ENCODE results near the gene HSD17B1. TPM values are rescaled to one million over a fixed set of nuclear protein-coding genes. Genes with fewer than 3 reads are reported as not detected.
A peak's percentile ranks its signal among the peaks of the same experiment; 100 is the strongest.

HSD17B1 gene
- total and polyA plus RNA-seq, 2 of the 13 experiments (the other 11 are each of a cell fraction or from before 2014, with no cell fraction given): 0.54 to 0.93 TPM

GRCh38 chr17:42530952-42531454, 21.7 kb upstream of the HSD17B1 start (continued):
- TF ChIP-seq, protein P1, sequence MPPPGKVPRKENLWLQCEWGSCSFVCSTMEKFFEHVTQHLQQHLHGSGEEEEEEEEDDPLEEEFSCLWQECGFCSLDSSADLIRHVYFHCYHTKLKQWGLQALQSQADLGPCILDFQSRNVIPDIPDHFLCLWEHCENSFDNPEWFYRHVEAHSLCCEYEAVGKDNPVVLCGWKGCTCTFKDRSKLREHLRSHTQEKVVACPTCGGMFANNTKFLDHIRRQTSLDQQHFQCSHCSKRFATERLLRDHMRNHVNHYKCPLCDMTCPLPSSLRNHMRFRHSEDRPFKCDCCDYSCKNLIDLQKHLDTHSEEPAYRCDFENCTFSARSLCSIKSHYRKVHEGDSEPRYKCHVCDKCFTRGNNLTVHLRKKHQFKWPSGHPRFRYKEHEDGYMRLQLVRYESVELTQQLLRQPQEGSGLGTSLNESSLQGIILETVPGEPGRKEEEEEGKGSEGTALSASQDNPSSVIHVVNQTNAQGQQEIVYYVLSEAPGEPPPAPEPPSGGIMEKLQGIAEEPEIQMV (CRISPR knock-in tag; IDR thresholded peaks at IDR 0.05; ENCODE audit: low read depth): peak; percentile 62
- TF ChIP-seq, protein P2, sequence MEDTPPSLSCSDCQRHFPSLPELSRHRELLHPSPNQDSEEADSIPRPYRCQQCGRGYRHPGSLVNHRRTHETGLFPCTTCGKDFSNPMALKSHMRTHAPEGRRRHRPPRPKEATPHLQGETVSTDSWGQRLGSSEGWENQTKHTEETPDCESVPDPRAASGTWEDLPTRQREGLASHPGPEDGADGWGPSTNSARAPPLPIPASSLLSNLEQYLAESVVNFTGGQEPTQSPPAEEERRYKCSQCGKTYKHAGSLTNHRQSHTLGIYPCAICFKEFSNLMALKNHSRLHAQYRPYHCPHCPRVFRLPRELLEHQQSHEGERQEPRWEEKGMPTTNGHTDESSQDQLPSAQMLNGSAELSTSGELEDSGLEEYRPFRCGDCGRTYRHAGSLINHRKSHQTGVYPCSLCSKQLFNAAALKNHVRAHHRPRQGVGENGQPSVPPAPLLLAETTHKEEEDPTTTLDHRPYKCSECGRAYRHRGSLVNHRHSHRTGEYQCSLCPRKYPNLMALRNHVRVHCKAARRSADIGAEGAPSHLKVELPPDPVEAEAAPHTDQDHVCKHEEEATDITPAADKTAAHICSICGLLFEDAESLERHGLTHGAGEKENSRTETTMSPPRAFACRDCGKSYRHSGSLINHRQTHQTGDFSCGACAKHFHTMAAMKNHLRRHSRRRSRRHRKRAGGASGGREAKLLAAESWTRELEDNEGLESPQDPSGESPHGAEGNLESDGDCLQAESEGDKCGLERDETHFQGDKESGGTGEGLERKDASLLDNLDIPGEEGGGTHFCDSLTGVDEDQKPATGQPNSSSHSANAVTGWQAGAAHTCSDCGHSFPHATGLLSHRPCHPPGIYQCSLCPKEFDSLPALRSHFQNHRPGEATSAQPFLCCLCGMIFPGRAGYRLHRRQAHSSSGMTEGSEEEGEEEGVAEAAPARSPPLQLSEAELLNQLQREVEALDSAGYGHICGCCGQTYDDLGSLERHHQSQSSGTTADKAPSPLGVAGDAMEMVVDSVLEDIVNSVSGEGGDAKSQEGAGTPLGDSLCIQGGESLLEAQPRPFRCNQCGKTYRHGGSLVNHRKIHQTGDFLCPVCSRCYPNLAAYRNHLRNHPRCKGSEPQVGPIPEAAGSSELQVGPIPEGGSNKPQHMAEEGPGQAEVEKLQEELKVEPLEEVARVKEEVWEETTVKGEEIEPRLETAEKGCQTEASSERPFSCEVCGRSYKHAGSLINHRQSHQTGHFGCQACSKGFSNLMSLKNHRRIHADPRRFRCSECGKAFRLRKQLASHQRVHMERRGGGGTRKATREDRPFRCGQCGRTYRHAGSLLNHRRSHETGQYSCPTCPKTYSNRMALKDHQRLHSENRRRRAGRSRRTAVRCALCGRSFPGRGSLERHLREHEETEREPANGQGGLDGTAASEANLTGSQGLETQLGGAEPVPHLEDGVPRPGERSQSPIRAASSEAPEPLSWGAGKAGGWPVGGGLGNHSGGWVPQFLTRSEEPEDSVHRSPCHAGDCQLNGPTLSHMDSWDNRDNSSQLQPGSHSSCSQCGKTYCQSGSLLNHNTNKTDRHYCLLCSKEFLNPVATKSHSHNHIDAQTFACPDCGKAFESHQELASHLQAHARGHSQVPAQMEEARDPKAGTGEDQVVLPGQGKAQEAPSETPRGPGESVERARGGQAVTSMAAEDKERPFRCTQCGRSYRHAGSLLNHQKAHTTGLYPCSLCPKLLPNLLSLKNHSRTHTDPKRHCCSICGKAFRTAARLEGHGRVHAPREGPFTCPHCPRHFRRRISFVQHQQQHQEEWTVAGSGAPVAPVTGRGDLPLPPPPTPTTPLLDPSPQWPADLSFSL (CRISPR knock-in tag; IDR thresholded peaks at IDR 0.05): no peak
- TF ChIP-seq PRPF4 (IDR thresholded peaks at IDR 0.05; ENCODE audit: low read depth, low read length, poor library complexity, severe bottlenecking) (no peak), CERS6 (CRISPR knock-in tag; IDR thresholded peaks at IDR 0.05) (no peak), JARID2 (CRISPR knock-in tag; IDR thresholded peaks at IDR 0.05; ENCODE audit: insufficient replicate concordance) (no peak), GLI4 (CRISPR knock-in tag; IDR thresholded peaks at IDR 0.05; ENCODE audit: borderline replicate concordance) (no peak), ZSCAN20 (CRISPR knock-in tag; IDR thresholded peaks at IDR 0.05; ENCODE audit: borderline replicate concordance) (no peak), FOXP4 (CRISPR knock-in tag; IDR thresholded peaks at IDR 0.05) (peak; percentile 97), ZNF788 (CRISPR knock-in tag; IDR thresholded peaks at IDR 0.05; ENCODE audit: borderline replicate concordance) (peak; percentile 91; the same call in 1 of the 2 replicates)
- TF ChIP-seq, protein P3, sequence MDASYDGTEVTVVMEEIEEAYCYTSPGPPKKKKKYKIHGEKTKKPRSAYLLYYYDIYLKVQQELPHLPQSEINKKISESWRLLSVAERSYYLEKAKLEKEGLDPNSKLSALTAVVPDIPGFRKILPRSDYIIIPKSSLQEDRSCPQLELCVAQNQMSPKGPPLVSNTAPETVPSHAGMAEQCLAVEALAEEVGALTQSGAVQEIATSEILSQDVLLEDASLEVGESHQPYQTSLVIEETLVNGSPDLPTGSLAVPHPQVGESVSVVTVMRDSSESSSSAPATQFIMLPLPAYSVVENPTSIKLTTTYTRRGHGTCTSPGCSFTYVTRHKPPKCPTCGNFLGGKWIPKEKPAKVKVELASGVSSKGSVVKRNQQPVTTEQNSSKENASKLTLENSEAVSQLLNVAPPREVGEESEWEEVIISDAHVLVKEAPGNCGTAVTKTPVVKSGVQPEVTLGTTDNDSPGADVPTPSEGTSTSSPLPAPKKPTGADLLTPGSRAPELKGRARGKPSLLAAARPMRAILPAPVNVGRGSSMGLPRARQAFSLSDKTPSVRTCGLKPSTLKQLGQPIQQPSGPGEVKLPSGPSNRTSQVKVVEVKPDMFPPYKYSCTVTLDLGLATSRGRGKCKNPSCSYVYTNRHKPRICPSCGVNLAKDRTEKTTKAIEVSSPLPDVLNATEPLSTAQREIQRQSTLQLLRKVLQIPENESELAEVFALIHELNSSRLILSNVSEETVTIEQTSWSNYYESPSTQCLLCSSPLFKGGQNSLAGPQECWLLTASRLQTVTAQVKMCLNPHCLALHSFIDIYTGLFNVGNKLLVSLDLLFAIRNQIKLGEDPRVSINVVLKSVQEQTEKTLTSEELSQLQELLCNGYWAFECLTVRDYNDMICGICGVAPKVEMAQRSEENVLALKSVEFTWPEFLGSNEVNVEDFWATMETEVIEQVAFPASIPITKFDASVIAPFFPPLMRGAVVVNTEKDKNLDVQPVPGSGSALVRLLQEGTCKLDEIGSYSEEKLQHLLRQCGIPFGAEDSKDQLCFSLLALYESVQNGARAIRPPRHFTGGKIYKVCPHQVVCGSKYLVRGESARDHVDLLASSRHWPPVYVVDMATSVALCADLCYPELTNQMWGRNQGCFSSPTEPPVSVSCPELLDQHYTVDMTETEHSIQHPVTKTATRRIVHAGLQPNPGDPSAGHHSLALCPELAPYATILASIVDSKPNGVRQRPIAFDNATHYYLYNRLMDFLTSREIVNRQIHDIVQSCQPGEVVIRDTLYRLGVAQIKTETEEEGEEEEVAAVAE (CRISPR knock-in tag; IDR thresholded peaks at IDR 0.05; ENCODE audit: borderline replicate concordance): 0 out of 2 replicates have a peak, but pooled peaks have one; percentile 48
